CD8-positive, alpha-beta memory T cell (primary cell): ENCODE data around the gene IDUA. TPM values are rescaled to one million over a fixed set of nuclear protein-coding genes. Genes with fewer than 3 reads are reported as not detected.
"Not testable (repeated sequence)": the region's sequence is repeated elsewhere in the genome, so short reads cannot be mapped to it uniquely, and the experiment has no call there.

Experiments used
- CTCF ChIA-PET: fragments of 350-600 bp; sonication (Branson Sonifier 250); formaldehyde crosslinking; loops from one replicate; lab custom pipeline; 2021; ENCODE audit warnings: antibody characterized with exemption; lab: Charles Lee
- POLR2A ChIA-PET: fragments of 350-600 bp; sonication (Branson Sonifier 250); formaldehyde crosslinking; loops from one replicate; lab custom pipeline; 2021; ENCODE audit warnings: antibody characterized with exemption; lab: Charles Lee
- DNase-seq, 5 donors: peaks; one replicate each; pipeline versions ENCODE4 v3.0.0 to v3.0.0-alpha.2; 2020 to 2022; ENCODE audit warnings: mixed read lengths in 1 of 5
- H3K27ac ChIP-seq: one replicate; pipeline ENCODE4 v1.7.0; 2013; ENCODE audit warnings: low read depth, mild to moderate bottlenecking, low read length, moderate library complexity
- H3K27me3 ChIP-seq: 2 replicates; pipeline ENCODE4 v1.7.0; 2013; ENCODE audit warnings: low read length, mild to moderate bottlenecking; ENCODE audit not compliant: insufficient read depth, poor library complexity, severe bottlenecking
- H3K36me3 ChIP-seq: 2 replicates; pipeline ENCODE4 v1.7.0; 2013; ENCODE audit warnings: mild to moderate bottlenecking, low read length, moderate library complexity; ENCODE audit not compliant: insufficient read depth
- H3K4me1 ChIP-seq: 2 replicates; pipeline ENCODE4 v1.7.0; 2013; ENCODE audit warnings: mild to moderate bottlenecking, low read length, moderate library complexity; ENCODE audit not compliant: insufficient read depth
- H3K4me3 ChIP-seq: 2 replicates; pipeline ENCODE4 v1.7.0; 2013; ENCODE audit warnings: mild to moderate bottlenecking, low read length
- H3K9me3 ChIP-seq: 2 replicates; pipeline ENCODE4 v1.7.0; 2013; ENCODE audit warnings: mild to moderate bottlenecking, low read length
- H3K27ac Mint-ChIP-seq, 8 donors: one replicate each; pipeline ENCODE4 v1.8.0; 2020 to 2021; ENCODE audit warnings: mixed read lengths in 8 of 8, mild to moderate bottlenecking in 6 of 8, inconsistent platforms in 3 of 8, moderate library complexity in 3 of 8
- H3K27me3 Mint-ChIP-seq, 2 donors: one replicate each; pipeline ENCODE4 v1.8.0; 2020 to 2021; ENCODE audit warnings: mixed read lengths in 2 of 2, mild to moderate bottlenecking in 1 of 2, moderate library complexity in 1 of 2
- H3K36me3 Mint-ChIP-seq, 3 donors: one replicate each; pipeline ENCODE4 v1.8.0; 2020 to 2021; ENCODE audit warnings: mixed read lengths in 3 of 3, inconsistent platforms in 1 of 3, mild to moderate bottlenecking in 1 of 3
- H3K4me1 Mint-ChIP-seq, 3 donors: one replicate each; pipeline ENCODE4 v1.8.0; 2020 to 2021; ENCODE audit warnings: mixed read lengths in 3 of 3, inconsistent platforms in 1 of 3, mild to moderate bottlenecking in 1 of 3
- H3K4me3 Mint-ChIP-seq, 7 donors: one replicate each; pipeline ENCODE4 v1.8.0; 2020 to 2021; ENCODE audit warnings: mixed read lengths in 7 of 7, mild to moderate bottlenecking in 6 of 7, moderate library complexity in 4 of 7, inconsistent platforms in 2 of 7
- H3K9me3 Mint-ChIP-seq, 5 donors: one replicate each; pipeline ENCODE4 v1.8.0; 2020 to 2022; ENCODE audit warnings: mixed read lengths in 5 of 5, mild to moderate bottlenecking in 3 of 5, moderate library complexity in 2 of 5, inconsistent platforms in 1 of 5
- polyA plus RNA-seq: library from polyadenylated mRNA; unstranded; fragments of 300-500 nt; fragmentation: Illumina TruSeq; gene quantifications from one replicate; pipeline ENCODE4 v1.2.3, GENCODE V29; 2021
- total RNA-seq, 2 experiments: library from RNA; stranded (reverse); gene quantifications; one replicate each; pipeline ENCODE4 v1.2.3, GENCODE V29; 2021

Gene IDUA
- total and polyA plus RNA-seq, 3 experiments from 2014 or later, result 9.3 to 19.1 (median 18.7) TPM

DNA sequence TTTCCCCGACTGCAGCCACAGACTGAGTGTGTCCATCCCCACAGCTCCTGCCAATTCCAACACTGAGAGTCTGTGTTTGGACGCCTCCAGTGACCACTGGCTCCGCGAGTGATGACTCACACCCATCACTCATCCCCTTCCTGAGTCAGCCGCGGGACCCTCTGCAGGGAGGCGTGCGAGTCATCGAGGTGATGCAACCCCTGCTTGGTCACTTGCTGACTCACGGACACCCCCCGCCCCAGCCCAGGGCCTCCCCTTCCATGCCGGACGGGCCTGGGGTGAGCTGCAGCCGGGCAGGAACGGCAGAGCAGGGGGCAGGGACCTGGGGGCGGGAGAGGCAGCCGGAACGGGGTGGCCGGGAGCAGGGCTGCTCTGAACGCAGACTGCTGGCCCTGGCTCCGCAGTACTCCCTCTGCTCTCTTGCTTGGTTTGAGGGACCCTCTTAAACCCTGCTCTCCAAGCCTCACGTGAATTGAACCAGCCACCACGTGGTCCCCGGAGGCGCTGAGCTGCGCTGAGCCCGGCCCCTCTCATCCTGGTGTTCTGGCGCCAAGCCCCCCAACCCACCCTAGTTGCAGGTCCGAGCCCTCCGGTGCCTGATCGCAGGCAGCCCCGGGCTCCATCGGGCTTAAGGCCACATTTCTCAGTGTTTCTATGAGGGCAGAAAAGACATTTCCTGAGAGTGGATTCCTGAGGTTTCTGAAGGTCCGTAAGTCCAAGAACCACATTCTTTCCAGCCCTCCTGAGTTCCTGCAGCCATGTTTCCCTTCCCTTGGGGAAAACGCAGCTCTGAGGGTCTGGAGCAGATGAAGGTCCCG lies 57.0 kb downstream of the IDUA start:
- no peaks in the 10 kb centered on the region for H3K36me3 Mint-ChIP-seq
- Histone ChIP-seq H3K4me1 (no peaks in the 10 kb centered on the region), H3K27me3 (peaks cover 9% of the 10 kb centered on the region), H3K36me3 (no peaks in the 10 kb centered on the region), H3K9me3 (no peaks in the 10 kb centered on the region), H3K27ac (peak overlapping the region; percentile 65), H3K4me3 (no peak overlapping the region)
- no peak overlapping the region for H3K4me3 Mint-ChIP-seq
- H3K4me1 Mint-ChIP-seq, result peaks cover 0 to 3% (median 2%) of the 10 kb centered on the region in 3 donors
- POLR2A ChIA-PET, result interaction anchor here (0.6 kb wide), 1 partner anchor 262 kb away, joined by 4 read pairs; no protein-coding TSS in a partner anchor
- peak in 1 of 5 donors; percentile 45 for DNase-seq
- H3K27ac Mint-ChIP-seq, result no peak overlapping the region
- H3K27me3 Mint-ChIP-seq, result peaks cover 20 to 33% of the 10 kb centered on the region in 2 donors
- no peaks in the 10 kb centered on the region for H3K9me3 Mint-ChIP-seq
- CTCF ChIA-PET, result no interaction called here

DNA sequence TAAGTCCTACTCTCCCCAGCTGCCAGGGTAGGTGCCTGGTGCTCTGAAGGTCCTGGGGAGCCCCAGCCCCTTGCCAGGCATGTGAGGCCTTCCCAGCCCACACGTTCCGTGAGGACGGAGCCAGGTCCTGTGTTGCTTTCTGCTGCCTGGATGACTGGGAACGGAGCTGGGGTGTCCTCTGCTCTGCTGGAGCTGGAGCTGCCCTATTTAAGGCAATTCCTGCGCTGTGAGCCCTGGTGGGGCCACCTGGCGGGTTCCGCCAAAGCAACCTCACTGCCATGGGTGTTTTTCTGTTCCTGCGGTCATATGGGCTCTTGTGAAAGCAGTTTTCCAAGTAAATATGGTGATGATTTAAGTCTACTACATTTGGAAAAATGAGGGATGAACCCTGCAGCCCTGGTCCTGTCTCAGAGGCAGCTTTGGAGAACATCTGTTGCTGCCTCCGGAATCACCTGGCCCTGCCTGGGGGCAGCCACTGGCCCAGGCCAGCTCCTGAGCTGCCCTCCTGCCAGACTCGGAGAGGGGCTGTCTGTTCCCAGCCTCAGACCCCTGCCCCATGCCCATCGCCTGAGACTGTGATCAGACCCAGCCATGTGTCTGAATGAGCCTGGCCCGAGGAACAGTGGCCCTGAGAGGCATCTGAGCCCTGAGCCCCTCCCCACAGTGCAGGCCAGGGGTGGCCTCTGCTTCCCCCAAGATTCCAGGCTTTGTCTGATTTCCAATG lies 57.8 kb downstream of the IDUA start:
- Histone ChIP-seq H3K9me3 (no peaks in the 10 kb centered on the region), H3K4me1 (no peaks in the 10 kb centered on the region), H3K27ac (no peak overlapping the region), H3K4me3 (no peak overlapping the region), H3K36me3 (no peaks in the 10 kb centered on the region), H3K27me3 (peaks cover 9% of the 10 kb centered on the region)
- peaks cover 0 to 3% (median 2%) of the 10 kb centered on the region in 3 donors for H3K4me1 Mint-ChIP-seq
- H3K27ac Mint-ChIP-seq, result no peak overlapping the region
- H3K4me3 Mint-ChIP-seq, result no peak overlapping the region
- DNase-seq, result peak in 1 of 5 donors; percentile 32
- no peaks in the 10 kb centered on the region for H3K36me3 Mint-ChIP-seq
- CTCF ChIA-PET, result no interaction called here
- POLR2A ChIA-PET, result no interaction called here
- no peaks in the 10 kb centered on the region for H3K9me3 Mint-ChIP-seq
- peaks cover 23 to 40% of the 10 kb centered on the region in 2 donors for H3K27me3 Mint-ChIP-seq

DNA sequence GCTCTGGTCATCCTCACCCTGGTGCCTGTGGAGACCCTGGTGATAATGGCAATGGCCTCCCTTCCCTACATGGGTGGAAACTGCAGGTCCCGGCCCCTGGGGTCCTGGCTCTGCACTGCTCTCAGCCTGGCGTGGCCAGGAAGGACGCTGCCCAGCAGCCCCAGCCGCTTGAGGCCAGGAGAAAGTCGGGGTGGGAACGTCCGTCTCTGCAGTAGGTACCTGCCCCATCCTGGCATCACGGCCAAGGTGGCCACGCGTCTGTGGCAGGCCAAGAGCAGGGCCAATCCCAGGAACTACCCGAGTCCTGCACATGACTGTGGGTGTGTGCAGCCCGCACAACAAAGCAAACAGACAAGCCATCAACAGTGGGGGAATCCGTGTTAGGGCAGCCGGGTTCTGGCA lies 58.4 kb downstream of the IDUA start:
- H3K36me3 ChIP-seq, result no peaks in the 10 kb centered on the region
- Mint-ChIP-seq H3K36me3 (no peaks in the 10 kb centered on the region), H3K27ac (no peak overlapping the region), H3K9me3 (no peaks in the 10 kb centered on the region), H3K4me1 (peaks cover 0 to 3% (median 2%) of the 10 kb centered on the region in 3 donors), H3K4me3 (no peak overlapping the region), H3K27me3 (peaks cover 23 to 40% of the 10 kb centered on the region in 2 donors)
- no peaks in the 10 kb centered on the region for H3K4me1 ChIP-seq
- ChIA-PET POLR2A (no interaction called here), CTCF (no interaction called here)
- no peak overlapping the region for H3K4me3 ChIP-seq
- H3K9me3 ChIP-seq, result no peaks in the 10 kb centered on the region
- DNase-seq, result peak in 1 of 5 donors; percentile 24
- peaks cover 9% of the 10 kb centered on the region for H3K27me3 ChIP-seq
- no peak overlapping the region for H3K27ac ChIP-seq

DNA sequence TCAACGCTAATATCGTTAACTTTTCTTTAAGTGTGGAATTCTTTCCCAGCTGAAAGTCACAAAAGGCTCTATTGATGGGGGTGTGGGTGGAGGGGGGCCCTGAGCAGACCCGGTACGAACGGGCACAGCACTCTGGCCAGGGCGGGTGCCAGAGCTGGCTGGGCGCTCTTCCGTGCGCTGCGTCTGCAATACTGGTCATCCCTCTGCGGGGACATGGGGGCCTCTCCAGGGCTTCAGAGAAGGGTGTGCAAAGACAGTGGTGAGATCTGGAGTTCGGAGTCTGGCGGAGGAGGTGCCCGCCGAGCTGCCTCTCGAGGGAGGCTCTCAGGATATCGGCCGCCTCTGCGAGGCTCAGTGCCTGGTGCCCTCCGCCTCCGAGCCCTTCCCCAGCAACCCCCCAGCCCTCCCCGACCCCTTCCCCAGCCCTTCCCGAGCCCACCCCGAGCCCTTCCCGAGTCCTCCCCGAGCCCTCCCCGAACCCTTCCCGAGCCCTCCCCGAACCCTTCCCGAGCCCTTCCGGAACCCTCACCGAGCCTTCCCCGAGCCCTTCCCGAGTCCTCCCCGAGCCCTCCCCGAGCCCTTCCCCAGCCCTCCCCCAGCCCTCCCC lies 58.9 kb downstream of the IDUA start:
- H3K4me3 ChIP-seq, result no peak overlapping the region
- no peaks in the 10 kb centered on the region for H3K36me3 ChIP-seq
- H3K27me3 Mint-ChIP-seq, result peaks cover 23 to 40% of the 10 kb centered on the region in 2 donors
- H3K27ac ChIP-seq, result no peak overlapping the region
- no peaks in the 10 kb centered on the region for H3K9me3 ChIP-seq
- no peak overlapping the region for H3K4me3 Mint-ChIP-seq
- ChIA-PET POLR2A (no interaction called here), CTCF (no interaction called here)
- no peaks in the 10 kb centered on the region for H3K4me1 ChIP-seq
- DNase-seq, result peak in 1 of 5 donors; percentile 34
- no peaks in the 10 kb centered on the region for H3K36me3 Mint-ChIP-seq
- no peaks in the 10 kb centered on the region for H3K9me3 Mint-ChIP-seq
- H3K4me1 Mint-ChIP-seq, result peaks cover 0 to 3% (median 2%) of the 10 kb centered on the region in 3 donors
- H3K27ac Mint-ChIP-seq, result no peak overlapping the region
- H3K27me3 ChIP-seq, result peaks cover 9% of the 10 kb centered on the region

DNA sequence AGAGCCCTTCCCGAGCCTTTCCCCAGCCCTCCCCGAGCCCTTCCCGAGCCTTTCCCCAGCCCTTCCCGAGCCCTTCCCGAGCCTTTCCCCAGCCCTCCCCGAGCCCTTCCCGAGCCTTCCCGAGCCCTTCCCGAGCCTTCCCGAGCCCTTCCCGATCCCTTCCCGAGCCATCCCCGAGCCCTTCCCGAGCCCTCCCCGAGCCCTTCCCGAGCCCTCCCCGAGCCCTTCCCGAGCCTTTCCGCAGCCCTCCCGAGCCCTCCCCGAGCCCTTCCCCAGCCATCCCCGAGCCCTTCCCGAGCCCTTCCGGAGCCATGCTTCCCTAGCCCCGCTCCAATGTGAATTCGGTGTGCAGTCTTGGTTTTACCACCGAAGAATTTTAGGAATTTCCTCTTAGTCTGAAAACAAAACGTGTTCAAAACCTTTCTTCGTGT lies 59.8 kb downstream of the IDUA start:
- H3K36me3 ChIP-seq, H3K4me1 Mint-ChIP-seq, POLR2A ChIA-PET, H3K9me3 Mint-ChIP-seq, H3K4me1 ChIP-seq, H3K36me3 Mint-ChIP-seq, CTCF ChIA-PET, H3K27ac ChIP-seq, H3K4me3 ChIP-seq, H3K27me3 ChIP-seq, H3K4me3 Mint-ChIP-seq, H3K9me3 ChIP-seq: not testable (repeated sequence)
- peaks cover 24 to 40% of the 10 kb centered on the region in 2 donors for H3K27me3 Mint-ChIP-seq
- DNase-seq, result peak in 1 of 5 donors; percentile 32
- peak overlapping the region in 1 of 8 donors; percentile 77 for H3K27ac Mint-ChIP-seq

DNA sequence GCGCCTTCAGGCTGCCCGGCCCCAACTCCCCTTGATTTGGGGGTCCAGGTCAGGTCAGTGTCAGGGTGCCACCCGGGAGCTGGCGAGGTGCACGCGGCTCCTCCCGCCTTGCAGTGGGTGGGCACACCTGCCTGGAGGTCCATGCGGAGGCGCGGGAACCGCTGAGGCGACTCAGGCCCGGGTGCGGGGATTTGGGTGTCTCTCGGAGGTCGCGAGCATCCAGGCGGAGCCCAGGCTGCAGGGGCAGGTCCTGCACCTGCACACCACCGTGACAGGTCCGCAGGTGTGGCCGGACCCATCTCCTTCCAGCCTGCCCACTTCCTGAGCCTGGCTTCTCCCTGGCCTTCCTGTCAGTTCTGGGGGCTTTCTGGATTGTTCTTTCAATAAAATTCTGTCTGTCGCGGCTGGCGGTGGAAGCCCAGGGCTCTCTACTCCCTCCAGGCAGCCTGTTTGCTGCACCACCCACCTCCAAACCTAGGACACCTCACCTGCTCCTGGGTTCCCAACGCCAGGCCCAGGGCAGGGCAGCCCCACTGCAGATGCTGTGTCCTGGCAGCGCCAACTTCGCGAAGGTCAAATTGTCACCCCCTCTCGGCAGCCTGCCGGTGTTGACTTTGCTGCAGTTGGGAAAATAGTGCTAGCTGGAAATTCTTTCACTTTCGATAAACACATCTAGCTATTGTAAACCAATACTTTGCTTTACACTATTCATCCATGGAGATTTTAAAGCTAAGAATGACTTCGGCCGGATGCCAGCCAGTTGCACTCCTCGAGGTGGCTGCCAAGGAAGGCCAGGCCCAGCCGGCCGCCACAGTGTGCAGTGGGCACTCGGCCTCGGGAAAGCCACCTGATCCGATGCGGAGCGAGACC lies 60.5 kb downstream of the IDUA start:
- Mint-ChIP-seq H3K9me3 (no peaks in the 10 kb centered on the region), H3K4me3 (no peak overlapping the region), H3K36me3 (no peaks in the 10 kb centered on the region), H3K4me1 (peaks cover 0 to 3% (median 2%) of the 10 kb centered on the region in 3 donors), H3K27me3 (peaks cover 27 to 43% of the 10 kb centered on the region in 2 donors), H3K27ac (no peak overlapping the region)
- CTCF ChIA-PET, result no interaction called here
- DNase-seq, result peak in 1 of 5 donors; percentile 45
- no peak overlapping the region for H3K27ac ChIP-seq
- no peaks in the 10 kb centered on the region for H3K4me1 ChIP-seq
- peaks cover 9% of the 10 kb centered on the region for H3K27me3 ChIP-seq
- H3K36me3 ChIP-seq, result no peaks in the 10 kb centered on the region
- no peaks in the 10 kb centered on the region for H3K9me3 ChIP-seq
- no peak overlapping the region for H3K4me3 ChIP-seq
- POLR2A ChIA-PET, result no interaction called here

DNA sequence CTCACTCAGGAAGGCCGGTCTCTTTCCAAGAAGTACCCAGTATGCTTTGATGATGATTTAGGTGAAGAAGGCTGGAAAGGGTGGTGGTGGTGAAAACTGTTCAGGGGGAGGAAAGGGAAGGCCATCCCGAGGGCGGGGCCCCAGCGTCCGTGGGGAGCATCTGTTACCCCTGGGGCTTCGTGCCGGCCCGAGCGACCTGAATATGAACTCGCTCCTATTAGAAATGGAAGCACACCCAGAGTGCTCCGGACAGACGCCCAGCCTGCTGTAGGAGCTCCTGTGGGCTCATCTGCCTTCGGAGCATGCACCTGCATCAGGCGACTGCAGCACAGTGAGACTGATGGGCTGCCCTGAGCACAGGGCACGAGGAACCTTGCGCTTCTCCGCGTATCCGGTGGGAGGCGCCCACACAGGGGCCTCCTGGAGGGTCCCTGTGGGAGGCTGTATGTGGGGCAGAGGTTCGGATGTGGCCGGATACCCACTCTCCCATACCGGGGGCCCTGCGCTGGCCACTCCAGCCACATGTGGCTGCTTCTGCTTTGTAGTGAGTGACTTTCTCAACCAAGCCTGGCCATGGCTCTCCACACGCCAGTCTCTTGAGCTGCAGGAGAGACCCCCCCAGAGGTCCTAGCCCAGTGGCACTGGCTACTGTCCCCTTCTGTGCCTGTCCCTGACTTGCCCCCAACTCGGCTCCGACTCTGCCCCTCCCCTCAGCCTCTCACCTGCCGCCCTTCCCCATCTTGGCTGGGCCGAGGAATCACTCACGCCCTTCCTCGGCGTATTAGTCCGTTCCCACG lies 61.3 kb downstream of the IDUA start:
- POLR2A ChIA-PET, result no interaction called here
- Mint-ChIP-seq H3K27ac (peak overlapping the region in 1 of 8 donors; percentile 83), H3K36me3 (no peaks in the 10 kb centered on the region), H3K4me1 (peaks cover 0 to 5% (median 3%) of the 10 kb centered on the region in 3 donors), H3K9me3 (no peaks in the 10 kb centered on the region), H3K4me3 (no peak overlapping the region), H3K27me3 (peaks cover 29 to 42% of the 10 kb centered on the region in 2 donors)
- H3K9me3 ChIP-seq, result no peaks in the 10 kb centered on the region
- H3K27ac ChIP-seq, result no peak overlapping the region
- CTCF ChIA-PET, result no interaction called here
- DNase-seq, result peak in 1 of 5 donors; percentile 43
- no peaks in the 10 kb centered on the region for H3K4me1 ChIP-seq
- no peaks in the 10 kb centered on the region for H3K36me3 ChIP-seq
- H3K27me3 ChIP-seq, result peaks cover 9% of the 10 kb centered on the region
- H3K4me3 ChIP-seq, result no peak overlapping the region
